HFFc6 (cell line): ENCODE measurements around the gene SOX12. TPM values are rescaled to one million over a fixed set of nuclear protein-coding genes. Genes with fewer than 3 reads are reported as not detected.
"Not testable (repeated sequence)": the region's sequence is repeated elsewhere in the genome, so short reads cannot be mapped to it uniquely, and the experiment has no call there.

Experiments used
- DNase-seq: peaks from one replicate; pipeline ENCODE4 v3.0.0-alpha.2; 2018
- H3K27ac Mint-ChIP-seq: 2 replicates; pipeline ENCODE4 v1.8.0; 2020; ENCODE audit warnings: mild to moderate bottlenecking, mixed read lengths
- H3K27me3 Mint-ChIP-seq: 2 replicates; pipeline ENCODE4 v1.8.0; 2021; ENCODE audit warnings: mild to moderate bottlenecking, moderate library complexity, mixed read lengths; ENCODE audit not compliant: insufficient read depth
- H3K36me3 Mint-ChIP-seq: 2 replicates; pipeline ENCODE4 v1.8.0; 2021; ENCODE audit warnings: low read depth, mixed read lengths
- H3K4me1 Mint-ChIP-seq: 2 replicates; pipeline ENCODE4 v1.8.0; 2020; ENCODE audit warnings: low read depth, mixed read lengths
- H3K4me3 Mint-ChIP-seq: 2 replicates; pipeline ENCODE4 v1.8.0; 2020; ENCODE audit warnings: mild to moderate bottlenecking, moderate library complexity, mixed read lengths
- H3K9me3 Mint-ChIP-seq: 2 replicates; pipeline ENCODE4 v1.8.0; 2020; ENCODE audit warnings: mild to moderate bottlenecking, mixed read lengths
- total RNA-seq, 6 experiments: library from RNA; stranded (reverse); fragmentation: NEBNext Ultra II Directional; extraction: Animal tissue kit (Norgen Biotek cat#: 25700); gene quantifications; 2 replicates in 1 of 6; 3 replicates in 5 of 6; pipeline ENCODE4 v1.2.3, GENCODE V29; 2021
- TF ChIP-seq, protein P1 (sequence below): fragments of 200-600 bp; sonication (generic); IDR thresholded peaks from 2 replicates; pipeline ENCODE4 v1.5.0; 2021; ENCODE audit warnings: antibody characterized with exemption, mild to moderate bottlenecking

The SOX12 gene
- total RNA-seq, 6 experiments from 2014 or later: 24.5 to 26.3 (median 25.0) TPM

GRCh38 chr20:368915-369314 lies 43.6 kb downstream of the SOX12 start:
- Mint-ChIP-seq H3K4me3 (no peak overlapping the region), H3K36me3 (no peaks in the 10 kb centered on the region), H3K27me3 (peaks cover 2% of the 10 kb centered on the region), H3K4me1 (peaks cover 71% of the 10 kb centered on the region), H3K9me3 (no peaks in the 10 kb centered on the region), H3K27ac (no peak overlapping the region)
- DNase-seq: no peak
- TF ChIP-seq, protein P1, sequence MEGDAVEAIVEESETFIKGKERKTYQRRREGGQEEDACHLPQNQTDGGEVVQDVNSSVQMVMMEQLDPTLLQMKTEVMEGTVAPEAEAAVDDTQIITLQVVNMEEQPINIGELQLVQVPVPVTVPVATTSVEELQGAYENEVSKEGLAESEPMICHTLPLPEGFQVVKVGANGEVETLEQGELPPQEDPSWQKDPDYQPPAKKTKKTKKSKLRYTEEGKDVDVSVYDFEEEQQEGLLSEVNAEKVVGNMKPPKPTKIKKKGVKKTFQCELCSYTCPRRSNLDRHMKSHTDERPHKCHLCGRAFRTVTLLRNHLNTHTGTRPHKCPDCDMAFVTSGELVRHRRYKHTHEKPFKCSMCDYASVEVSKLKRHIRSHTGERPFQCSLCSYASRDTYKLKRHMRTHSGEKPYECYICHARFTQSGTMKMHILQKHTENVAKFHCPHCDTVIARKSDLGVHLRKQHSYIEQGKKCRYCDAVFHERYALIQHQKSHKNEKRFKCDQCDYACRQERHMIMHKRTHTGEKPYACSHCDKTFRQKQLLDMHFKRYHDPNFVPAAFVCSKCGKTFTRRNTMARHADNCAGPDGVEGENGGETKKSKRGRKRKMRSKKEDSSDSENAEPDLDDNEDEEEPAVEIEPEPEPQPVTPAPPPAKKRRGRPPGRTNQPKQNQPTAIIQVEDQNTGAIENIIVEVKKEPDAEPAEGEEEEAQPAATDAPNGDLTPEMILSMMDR: no peak

GRCh38 chr20:370151-370600 lies 44.8 kb downstream of the SOX12 start:
- Mint-ChIP-seq H3K4me1 (peaks cover 59% of the 10 kb centered on the region), H3K27me3 (peaks cover 2% of the 10 kb centered on the region), H3K9me3 (no peaks in the 10 kb centered on the region), H3K4me3 (no peak overlapping the region), H3K36me3 (no peaks in the 10 kb centered on the region), H3K27ac (peak overlapping the region; percentile 58)
- no peak for DNase-seq
- TF ChIP-seq, protein P1: no peak

GRCh38 chr20:370977-371754 lies 45.8 kb downstream of the SOX12 start:
- Mint-ChIP-seq H3K9me3 (no peaks in the 10 kb centered on the region), H3K4me3 (no peak overlapping the region), H3K36me3 (no peaks in the 10 kb centered on the region), H3K27me3 (peaks cover 2% of the 10 kb centered on the region), H3K4me1 (peaks cover 53% of the 10 kb centered on the region), H3K27ac (peak overlapping the region; percentile 87)
- no peak for DNase-seq
- TF ChIP-seq, protein P1: no peak

- H3K36me3 Mint-ChIP-seq: no peaks in the 10 kb centered on the region
- H3K27ac Mint-ChIP-seq: peak overlapping the region; percentile 87
- no peaks in the 10 kb centered on the region for H3K9me3 Mint-ChIP-seq
- peaks cover 2% of the 10 kb centered on the region for H3K27me3 Mint-ChIP-seq
- H3K4me1 Mint-ChIP-seq: peaks cover 48% of the 10 kb centered on the region
- peak overlapping the region; percentile 49 for H3K4me3 Mint-ChIP-seq
- peak; percentile 69 for DNase-seq
- TF ChIP-seq, protein P1: no peak
These were observed 46.6 kb downstream of the SOX12 start for GRCh38 chr20:371755-372542.

GRCh38 chr20:372543-373082 lies 47.3 kb downstream of the SOX12 start:
- 0 out of 2 replicates have a peak overlapping the region, but pooled peaks have one; percentile 49 for H3K4me3 Mint-ChIP-seq
- peak overlapping the region; percentile 87 for H3K27ac Mint-ChIP-seq
- not testable (repeated sequence) for H3K9me3 Mint-ChIP-seq, H3K27me3 Mint-ChIP-seq, H3K36me3 Mint-ChIP-seq, DNase-seq
- peaks cover 48% of the 10 kb centered on the region for H3K4me1 Mint-ChIP-seq
